A549 (cell line): Measurements from ENCODE around the gene CNTNAP2. TPM values are rescaled to one million over a fixed set of nuclear protein-coding genes. Genes with fewer than 3 reads are reported as not detected.

Experiments used
- ATAC-seq, 2 experiments: fragments of 200-7000 bp in 1 of 2; fragments of >200 bp in 1 of 2; cut with Nextera tagmentation in 1 of 2; cut with Tn5 transposase in 1 of 2; 3 replicates each; pipeline versions ENCODE4 v1.8.0 to v1.9.1; 2018 to 2020; ENCODE audit warnings: mild to moderate bottlenecking in 1 of 2, moderate library complexity in 1 of 2
- CTCF ChIA-PET: fragments of 300-600 bp; sonication (Branson Sonifier 250); formaldehyde crosslinking; extraction: SDS; loops from one replicate; lab custom pipeline; 2021; ENCODE audit warnings: antibody characterized with exemption, inconsistent platforms; lab: Yijun Ruan, JAX
- POLR2A ChIA-PET: fragments of 350-600 bp; formaldehyde crosslinking; extraction: SDS; loops from one replicate; lab custom pipeline; 2021; ENCODE audit warnings: antibody characterized with exemption, inconsistent platforms; lab: Yijun Ruan, JAX
- DNase-seq, 2 experiments: peaks; one replicate each; pipeline versions ENCODE4 v3.0.0 to v3.0.0-alpha.2; 2011 to 2016; ENCODE audit warnings: low read depth in 1 of 2, low spot score in 1 of 2
- FAIRE-seq: peaks from 2 replicates; lab custom pipeline; 2011; peaks lifted over from hg19 to GRCh38; lab: Jason Lieb, UNC
- H3K27ac ChIP-seq, 2 experiments: fragments of >200 bp; sonication (Bioruptor Twin); formaldehyde crosslinking; 3 replicates each; pipeline ENCODE4 v1.5.1; 2016 to 2017
- H3K4me1 ChIP-seq: fragments of >200 bp; sonication (Bioruptor Twin); formaldehyde crosslinking; 3 replicates; pipeline ENCODE4 v1.6.1; 2016
- H3K4me2 ChIP-seq: fragments of >200 bp; sonication (Bioruptor Twin); formaldehyde crosslinking; 3 replicates; pipeline ENCODE4 v1.6.1; 2016
- H3K4me3 ChIP-seq: fragments of >200 bp; sonication (Bioruptor Twin); formaldehyde crosslinking; 3 replicates; pipeline ENCODE4 v1.5.1; 2016
- H3K9me3 ChIP-seq: fragments of >200 bp; sonication (Bioruptor Twin); formaldehyde crosslinking; 3 replicates; pipeline ENCODE4 v1.6.1; 2016
- ATOH8 ChIP-seq: fragments of 250-450 bp; sonication (Bioruptor Pico); IDR thresholded peaks from 2 replicates; pipeline ENCODE4 v1.5.0; 2020; ENCODE audit warnings: low read depth, mild to moderate bottlenecking, moderate library complexity
- BHLHE40 ChIP-seq: IDR thresholded peaks from 2 replicates; pipeline ENCODE4 v1.6.1; 2012; ENCODE audit warnings: low read depth, low read length, inconsistent platforms
- CEBPB ChIP-seq, 2 experiments: fragments of >200 bp in 1 of 2; sonication (Bioruptor Twin) in 1 of 2; formaldehyde crosslinking in 1 of 2; IDR thresholded peaks; 2 replicates each; pipeline ENCODE4 v1.6.1; 2012 to 2016
- CTCF ChIP-seq: fragments of >200 bp; sonication (Bioruptor Twin); formaldehyde crosslinking; IDR thresholded peaks from 3 replicates; pipeline ENCODE4 v1.5.1; 2016
- E2F6 ChIP-seq: IDR thresholded peaks from 2 replicates; pipeline ENCODE4 v1.6.1; 2012; ENCODE audit warnings: low read depth, borderline replicate concordance
- EHMT2 ChIP-seq: fragments of 200-600 bp; sonication (generic); IDR thresholded peaks from 2 replicates; pipeline ENCODE4 v1.6.1; 2016; ENCODE audit warnings: antibody characterized with exemption, low read depth, mild to moderate bottlenecking, moderate library complexity
- ESRRA ChIP-seq: fragments of 150-350 bp; IDR thresholded peaks from 2 replicates; pipeline ENCODE4 v1.6.1; 2014; ENCODE audit warnings: mild to moderate bottlenecking, low read length, borderline replicate concordance
- FOSB ChIP-seq: fragments of 250-450 bp; sonication (Bioruptor Pico); IDR thresholded peaks from 2 replicates; pipeline ENCODE4 v1.5.0; 2020; ENCODE audit warnings: mild to moderate bottlenecking, moderate library complexity
- FOXS1 ChIP-seq: fragments of 250-450 bp; sonication (Bioruptor Pico); IDR thresholded peaks from 2 replicates; pipeline ENCODE4 v1.5.0; 2020; ENCODE audit warnings: mild to moderate bottlenecking, moderate library complexity
- GATA3 ChIP-seq: IDR thresholded peaks from 2 replicates; pipeline ENCODE4 v1.6.1; 2012; ENCODE audit warnings: borderline replicate concordance
- HOXA7 ChIP-seq: fragments of 250-450 bp; sonication (Bioruptor Pico); IDR thresholded peaks from 2 replicates; pipeline ENCODE4 v1.5.0; 2020; ENCODE audit warnings: mild to moderate bottlenecking, moderate library complexity
- HOXB13 ChIP-seq: fragments of 250-450 bp; sonication (Bioruptor Pico); IDR thresholded peaks from 2 replicates; pipeline ENCODE4 v1.5.0; 2020; ENCODE audit warnings: low read depth, mild to moderate bottlenecking, moderate library complexity
- HOXB5 ChIP-seq: fragments of 250-450 bp; sonication (Bioruptor Pico); IDR thresholded peaks from 2 replicates; pipeline ENCODE4 v1.5.0; 2020; ENCODE audit warnings: mild to moderate bottlenecking, moderate library complexity
- JUN ChIP-seq, 2 experiments: fragments of >200 bp; sonication (Bioruptor Twin); formaldehyde crosslinking; IDR thresholded peaks; 2 replicates in 1 of 2; 3 replicates in 1 of 2; pipeline ENCODE4 v1.6.1; 2016 to 2017
- KDM5A ChIP-seq: fragments of 200-600 bp; sonication (generic); IDR thresholded peaks from 2 replicates; pipeline ENCODE4 v1.6.1; 2016; ENCODE audit warnings: antibody characterized with exemption, mild to moderate bottlenecking
- MAFK ChIP-seq: fragments of 450-650 bp; IDR thresholded peaks from 2 replicates; pipeline ENCODE4 v1.6.1; 2014; ENCODE audit not compliant: partially characterized antibody
- MAX ChIP-seq: IDR thresholded peaks from 2 replicates; pipeline ENCODE4 v1.6.1; 2012
- MYC ChIP-seq: IDR thresholded peaks from 2 replicates; pipeline ENCODE4 v1.6.1; 2012; ENCODE audit warnings: mild to moderate bottlenecking, inconsistent platforms, low read length, improper control_type of control experiment, borderline replicate concordance
- PBX3 ChIP-seq: IDR thresholded peaks from 2 replicates; pipeline ENCODE4 v1.6.1; 2012
- RAD21 ChIP-seq, 2 experiments: fragments of >200 bp in 1 of 2; sonication (Bioruptor Twin) in 1 of 2; formaldehyde crosslinking in 1 of 2; IDR thresholded peaks in 1 of 2; conservative IDR thresholded peaks in 1 of 2; 2 replicates in 1 of 2; 3 replicates in 1 of 2; pipeline ENCODE4 v1.6.1; 2012 to 2018; ENCODE audit warnings: inconsistent platforms in 1 of 2
- RCOR1 ChIP-seq: fragments of 150-350 bp; IDR thresholded peaks from 2 replicates; pipeline ENCODE4 v1.6.1; 2014; ENCODE audit warnings: antibody characterized with exemption, low read length, low read depth
- RNF2 ChIP-seq: fragments of 200-600 bp; sonication (generic); IDR thresholded peaks from 2 replicates; pipeline ENCODE4 v1.6.1; 2016; ENCODE audit warnings: low read depth, mild to moderate bottlenecking, antibody characterized with exemption, moderate library complexity, borderline replicate concordance
- SMC3 ChIP-seq: fragments of >200 bp; sonication (Bioruptor Twin); formaldehyde crosslinking; IDR thresholded peaks from 3 replicates; pipeline ENCODE4 v1.6.1; 2018; ENCODE audit warnings: inconsistent platforms
- TP53 ChIP-seq: fragments of 250-450 bp; sonication (Bioruptor Pico); IDR thresholded peaks from 2 replicates; pipeline ENCODE4 v1.5.0; 2021; ENCODE audit warnings: mild to moderate bottlenecking, moderate library complexity
- USF2 ChIP-seq: fragments of 450-650 bp; IDR thresholded peaks from 2 replicates; pipeline ENCODE4 v1.6.1; 2014; ENCODE audit warnings: antibody characterized with exemption
- ZSCAN20 ChIP-seq: fragments of 250-450 bp; sonication (Bioruptor Pico); IDR thresholded peaks from 2 replicates; pipeline ENCODE4 v1.8.0; 2022; ENCODE audit warnings: mild to moderate bottlenecking, moderate library complexity
- WGBS: methylation state at CpG from one replicate; pipeline ENCODE4 v1.1.6; 2017; ENCODE audit errors: missing lambda C conversion rate; 5-methylcytosine and 5-hydroxymethylcytosine counted together
- polyA plus RNA-seq, 4 experiments: library from polyadenylated mRNA; depleted of rRNA in 3 of 4; stranded (reverse); fragments of >200 nt; fragmentation: RNase III in 1 of 4; extraction: RNeasy Plus Mini Kit Qiagen cat#74134 plus additional on column Dnase treatment in 1 of 4; gene quantifications; 2 replicates in 3 of 4; 3 replicates in 1 of 4; pipeline ENCODE4 v1.2.3, GENCODE V29; 2011 to 2017

CNTNAP2 gene
- polyA plus RNA-seq, 2 of the 4 experiments (the other 2 are of a cell fraction) = 0.05 to 0.13 TPM

GRCh38 chr7:146575903-146576302 is 459.3 kb downstream of the CNTNAP2 start:
- POLR2A ChIA-PET = no interaction called here
- DNase-seq (no peak), FAIRE-seq (no peak), ATAC-seq (no peak)
- WGBS = 1% methylated on average over 2 of the region's 2 CpGs
- H3K9me3 ChIP-seq = no peaks in the 10 kb centered on the region; the same call in 2 of the 3 replicates
- H3K4me3 ChIP-seq = no peak overlapping the region
- no peak overlapping the region for H3K4me2 ChIP-seq
- CTCF ChIA-PET = no interaction called here
- no peaks in the 10 kb centered on the region for H3K4me1 ChIP-seq
- TF ChIP-seq MAX = no peak
- TF ChIP-seq PBX3 = no peak
- TF ChIP-seq ESRRA = no peak
- no peak for TF ChIP-seq JUN (IDR thresholded peaks at IDR 0.05)
- no peak for TF ChIP-seq KDM5A
- no peak for TF ChIP-seq RNF2
- TF ChIP-seq HOXA7 (CRISPR knock-in tag) = no peak
- TF ChIP-seq SMC3 = no peak
- TF ChIP-seq ZSCAN20 (CRISPR knock-in tag) = no peak
- TF ChIP-seq BHLHE40 = no peak
- TF ChIP-seq TP53 (CRISPR knock-in tag) = no peak
- no peak for TF ChIP-seq CTCF
- TF ChIP-seq CEBPB (IDR thresholded peaks at IDR 0.05) = no peak
- TF ChIP-seq ATOH8 (CRISPR knock-in tag) = no peak
- no peak for TF ChIP-seq RAD21 (conservative IDR thresholded peaks at IDR 0.05 in 1 of 2, IDR thresholded peaks at IDR 0.05 in 1 of 2)
- TF ChIP-seq E2F6 = no peak
- TF ChIP-seq RCOR1 = no peak
- TF ChIP-seq HOXB5 = no peak
- H3K27ac ChIP-seq = no peak overlapping the region

- ChIA-PET POLR2A (no interaction called here), CTCF (no interaction called here)
- no peaks in the 10 kb centered on the region for H3K9me3 ChIP-seq
- ATAC-seq (no peak), DNase-seq (no peak), FAIRE-seq (no peak)
- no peak overlapping the region for H3K4me3 ChIP-seq
- H3K27ac ChIP-seq = no peak overlapping the region
- WGBS = 0% methylated on average over 1 of the region's 1 CpG
- H3K4me2 ChIP-seq = no peak overlapping the region
- H3K4me1 ChIP-seq = no peaks in the 10 kb centered on the region
- TF ChIP-seq FOSB (CRISPR knock-in tag) = no peak
- TF ChIP-seq MYC = no peak
- no peak for TF ChIP-seq JUN (IDR thresholded peaks at IDR 0.05)
- no peak for TF ChIP-seq ZSCAN20 (CRISPR knock-in tag)
- no peak for TF ChIP-seq BHLHE40
- TF ChIP-seq HOXB13 = no peak
- no peak for TF ChIP-seq RCOR1
- no peak for TF ChIP-seq CTCF
- TF ChIP-seq USF2 = no peak
- TF ChIP-seq GATA3 = no peak
- no peak for TF ChIP-seq KDM5A
- TF ChIP-seq FOXS1 = no peak
- no peak for TF ChIP-seq SMC3
- no peak for TF ChIP-seq MAFK
- no peak for TF ChIP-seq EHMT2
Measured at GRCh38 chr7:146591976-146592375, 475.4 kb downstream of the CNTNAP2 start.
